ENCODE data around the gene CENPB.

The CENPB gene

GRCh38 chr20:3744037-3744436, 42.5 kb downstream of the CENPB start:
- no peak for TF ChIP-seq JUND (IDR thresholded peaks at IDR 0.05; ENCODE audit: low read depth)
- in situ Hi-C loops (cut with HindIII; ENCODE audit: low pct_unique_long_range_greater_than_20kb, low sequenced_read_pairs), result no loop called here
- no peak for DNase-seq (ENCODE audit: low read depth in 1 of 2, low spot score in 1 of 2)

GRCh38 chr20:3743251-3743650, 43.3 kb downstream of the CENPB start:
- in situ Hi-C loops (cut with HindIII; ENCODE audit: low pct_unique_long_range_greater_than_20kb, low sequenced_read_pairs), result no loop called here
- no peak for DNase-seq (ENCODE audit: low read depth in 1 of 2, low spot score in 1 of 2)
- no peak for TF ChIP-seq JUND (IDR thresholded peaks at IDR 0.05; ENCODE audit: low read depth)

- in situ Hi-C loops (cut with HindIII; ENCODE audit: low pct_unique_long_range_greater_than_20kb, low sequenced_read_pairs), result no loop called here
- DNase-seq (ENCODE audit: low read depth in 1 of 2, low spot score in 1 of 2), result no peak
- no peak for TF ChIP-seq JUND (IDR thresholded peaks at IDR 0.05; ENCODE audit: low read depth)
Observed at GRCh38 chr20:3741836-3742458, 44.6 kb downstream of the CENPB start.

DNA sequence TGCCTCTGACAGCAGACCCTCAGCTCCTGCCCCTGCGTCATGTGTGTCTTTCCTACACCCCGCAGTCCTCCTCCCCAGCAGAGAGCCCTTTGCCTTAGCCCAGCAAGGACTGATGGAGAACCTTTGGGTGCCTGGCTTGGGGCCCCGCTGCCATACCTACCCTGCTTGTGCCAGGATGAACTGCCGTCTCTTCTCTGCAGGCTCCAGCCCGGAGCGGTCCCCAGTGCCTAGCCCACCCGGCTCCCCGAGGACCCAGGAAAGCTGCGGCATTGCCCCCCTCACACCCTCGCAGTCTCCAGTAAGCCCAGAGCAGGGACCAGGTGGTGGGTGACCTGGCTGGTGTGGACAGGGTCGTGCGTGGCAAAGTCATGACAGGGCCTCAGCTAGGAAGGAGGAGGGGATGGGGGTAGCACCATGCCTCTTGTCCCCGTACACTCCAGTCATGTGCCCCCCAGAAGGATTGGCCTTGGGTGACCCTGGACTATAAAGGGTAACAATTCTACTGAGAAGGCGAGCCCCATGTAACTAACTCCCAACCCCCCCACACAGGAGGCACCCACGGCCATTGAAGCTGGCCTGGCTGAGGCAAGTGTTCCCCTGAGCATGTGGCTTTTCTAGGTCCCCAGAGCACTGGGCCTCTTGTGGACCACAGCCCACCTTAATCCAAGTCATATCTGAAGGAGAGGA, 45.8 kb downstream of the CENPB start:
- TF ChIP-seq JUND (IDR thresholded peaks at IDR 0.05; ENCODE audit: low read depth), result no peak
- in situ Hi-C loops (cut with HindIII; ENCODE audit: low pct_unique_long_range_greater_than_20kb, low sequenced_read_pairs), result no loop called here
- DNase-seq (ENCODE audit: low read depth in 1 of 2, low spot score in 1 of 2), result no peak

DNA sequence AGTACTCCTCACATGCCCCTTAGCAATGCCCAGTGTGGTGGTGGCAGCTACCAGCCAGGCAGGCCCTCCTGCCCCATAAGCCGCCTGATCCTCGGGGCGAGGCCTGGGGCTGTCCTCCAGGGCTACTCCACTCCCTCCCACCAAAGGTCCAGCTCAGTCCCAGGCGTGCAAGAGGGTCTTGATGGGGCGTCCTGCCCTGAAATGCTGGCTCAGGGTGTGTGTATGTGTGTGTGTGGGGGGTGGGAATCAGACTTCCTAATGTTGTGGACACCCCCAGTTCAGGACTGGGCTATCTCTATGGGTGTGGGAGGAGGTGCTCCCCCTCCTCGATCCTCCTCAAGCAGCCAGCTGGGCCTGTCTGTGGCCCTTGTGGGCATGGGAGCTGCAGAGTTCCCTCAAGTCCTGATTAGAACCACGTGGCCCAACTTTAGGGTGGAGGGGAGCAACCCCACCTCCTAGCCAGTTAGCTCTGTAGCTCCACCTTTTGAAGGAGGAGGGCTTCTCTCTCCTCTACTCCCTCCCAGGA, 46.6 kb downstream of the CENPB start:
- in situ Hi-C loops (cut with HindIII; ENCODE audit: low pct_unique_long_range_greater_than_20kb, low sequenced_read_pairs), result no loop called here
- TF ChIP-seq JUND (IDR thresholded peaks at IDR 0.05; ENCODE audit: low read depth), result no peak
- no peak for DNase-seq (ENCODE audit: low read depth in 1 of 2, low spot score in 1 of 2)

- no peak for DNase-seq (ENCODE audit: low read depth in 1 of 2, low spot score in 1 of 2)
- TF ChIP-seq JUND (IDR thresholded peaks at IDR 0.05; ENCODE audit: low read depth), result no peak
- in situ Hi-C loops (cut with HindIII; ENCODE audit: low pct_unique_long_range_greater_than_20kb, low sequenced_read_pairs), result no loop called here
Observed at GRCh38 chr20:3739054-3739925, 47.2 kb downstream of the CENPB start.

DNA sequence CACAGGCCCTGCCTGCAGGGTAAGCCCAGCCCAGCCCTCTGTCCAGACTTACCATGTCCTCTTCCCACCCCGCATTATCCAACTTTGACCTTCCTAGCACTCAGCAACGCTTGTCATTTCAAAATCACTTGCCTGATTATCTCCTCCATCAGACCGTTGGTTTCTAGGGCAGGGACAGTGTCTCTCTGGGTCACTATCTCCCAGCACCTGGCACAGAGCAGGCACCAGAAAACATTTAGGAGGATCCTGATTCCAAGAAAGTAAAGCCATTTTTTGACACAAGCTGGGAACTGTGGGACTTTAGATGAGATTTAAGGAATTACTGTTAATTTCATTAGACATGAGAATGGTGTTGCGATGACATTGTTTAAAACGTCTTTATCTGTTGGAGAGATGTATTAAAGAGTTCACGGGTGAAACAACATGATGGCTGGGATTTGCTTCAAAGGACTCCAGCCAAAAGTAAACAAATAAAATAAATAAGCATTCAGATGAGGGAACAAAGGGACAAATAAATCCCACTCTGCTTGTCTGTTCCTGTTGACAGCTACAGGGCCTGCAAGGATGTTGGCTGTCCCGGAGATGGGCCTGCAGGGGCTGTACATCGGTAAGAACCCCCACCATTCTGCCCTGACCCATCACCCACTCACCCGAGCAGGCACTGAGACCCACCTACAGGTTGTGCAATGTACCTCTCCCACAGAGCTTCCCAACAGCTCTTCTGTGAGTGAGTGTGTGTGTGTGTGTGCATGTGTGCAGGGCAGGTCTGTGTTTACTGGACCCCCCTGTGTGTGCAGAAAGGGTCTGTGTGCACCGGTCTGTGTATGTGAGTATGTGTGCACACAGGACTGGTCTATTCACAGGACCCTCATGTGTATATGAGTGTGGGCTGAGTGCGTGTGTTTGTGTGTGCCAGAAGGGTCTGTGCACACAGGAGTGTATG, 48.2 kb downstream of the CENPB start:
- in situ Hi-C loops (cut with HindIII; ENCODE audit: low pct_unique_long_range_greater_than_20kb, low sequenced_read_pairs), result no loop called here
- no peak for TF ChIP-seq JUND (IDR thresholded peaks at IDR 0.05; ENCODE audit: low read depth)
- no peak for DNase-seq (ENCODE audit: low read depth in 1 of 2, low spot score in 1 of 2)

- DNase-seq (ENCODE audit: low read depth in 1 of 2, low spot score in 1 of 2), result no peak
- no peak for TF ChIP-seq JUND (IDR thresholded peaks at IDR 0.05; ENCODE audit: low read depth)
- in situ Hi-C loops (cut with HindIII; ENCODE audit: low pct_unique_long_range_greater_than_20kb, low sequenced_read_pairs), result no loop called here
Observed at GRCh38 chr20:3735768-3736167, 50.8 kb downstream of the CENPB start.

DNA sequence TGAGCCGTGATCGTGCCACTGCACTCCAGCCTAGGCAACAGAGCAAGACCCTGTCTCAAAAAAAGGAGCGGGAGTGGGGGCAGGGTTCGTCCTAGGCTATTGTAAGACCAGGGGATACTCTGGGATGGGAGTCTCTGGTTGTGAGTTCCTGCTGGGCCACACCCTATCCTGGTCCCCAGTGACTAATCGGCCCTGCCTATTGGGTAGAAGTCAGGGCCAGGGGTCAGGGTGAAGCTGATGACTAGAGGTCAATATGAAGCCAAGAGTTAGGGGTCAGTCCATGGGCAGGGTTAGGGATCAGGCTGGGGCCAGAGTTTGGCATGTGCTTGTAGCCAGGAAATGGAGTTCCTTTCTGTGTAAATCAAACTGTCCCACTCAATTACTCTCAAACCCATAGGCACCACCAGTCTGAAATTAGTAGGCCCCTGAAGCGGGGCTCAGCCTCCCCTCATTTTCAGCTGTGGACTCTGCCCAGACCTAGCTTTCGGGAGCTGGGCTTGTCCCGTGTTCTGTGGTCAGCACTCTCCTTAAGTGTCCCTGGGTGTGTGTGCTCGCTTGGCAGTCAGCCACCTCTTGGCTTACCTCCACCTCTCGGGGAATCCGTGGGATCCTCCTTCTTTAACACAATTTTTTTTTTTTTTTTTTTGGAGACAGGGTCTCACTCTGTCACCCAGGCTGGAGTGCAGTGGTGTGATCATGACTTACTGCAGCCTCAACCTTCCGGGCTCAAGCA, 52.3 kb downstream of the CENPB start:
- TF ChIP-seq JUND (IDR thresholded peaks at IDR 0.05; ENCODE audit: low read depth), result no peak
- in situ Hi-C loops (cut with HindIII; ENCODE audit: low pct_unique_long_range_greater_than_20kb, low sequenced_read_pairs), result no loop called here
- no peak for DNase-seq (ENCODE audit: low read depth in 1 of 2, low spot score in 1 of 2)
